ENCODE measurements around the gene PTGES3L. TPM values are rescaled to one million over a fixed set of nuclear protein-coding genes. Genes with fewer than 3 reads are reported as not detected.

PTGES3L gene
- total and polyA plus RNA-seq, 2 of the 13 experiments (the other 11 are each of a cell fraction or from before 2014, with no cell fraction given): 1.2 to 2.9 TPM

- TF ChIP-seq NR0B2 (CRISPR knock-in tag; IDR thresholded peaks at IDR 0.05) (no peak), KLF16 (CRISPR knock-in tag; IDR thresholded peaks at IDR 0.05) (peak in 1 of 2 experiments; percentile 30; a peak in 1 of 4 replicates), ZFP90 (CRISPR knock-in tag; IDR thresholded peaks at IDR 0.05; ENCODE audit: borderline replicate concordance) (no peak), ZNF577 (CRISPR knock-in tag; IDR thresholded peaks at IDR 0.05; ENCODE audit: borderline replicate concordance, low read depth) (no peak), TEAD2 (CRISPR knock-in tag; IDR thresholded peaks at IDR 0.05) (no peak), POLR2AphosphoS2 (IDR thresholded peaks at IDR 0.05; ENCODE audit: low read depth, low read length) (no peak), ZMAT3 (CRISPR knock-in tag; conservative IDR thresholded peaks at IDR 0.05) (no peak), CENPBD1 (CRISPR knock-in tag; IDR thresholded peaks at IDR 0.05; ENCODE audit: borderline replicate concordance, low read depth) (no peak), SALL2 (CRISPR knock-in tag; IDR thresholded peaks at IDR 0.05) (no peak), ZEB1 (IDR thresholded peaks at IDR 0.05; ENCODE audit: insufficient replicate concordance, low read depth) (no peak), SIX4 (CRISPR knock-in tag; IDR thresholded peaks at IDR 0.05) (peak; percentile 23; the same call in 1 of the 2 replicates), MAX (IDR thresholded peaks at IDR 0.05) (peak; percentile 71), RBAK (CRISPR knock-in tag; IDR thresholded peaks at IDR 0.05) (no peak), THAP11 (CRISPR knock-in tag; IDR thresholded peaks at IDR 0.05) (peak; percentile 26; the same call in 1 of the 2 replicates), HCFC1 (IDR thresholded peaks at IDR 0.05; ENCODE audit: low read depth, low read length) (no peak), CHD4 (IDR thresholded peaks at IDR 0.05; ENCODE audit: borderline replicate concordance, low read length) (no peak), ZNF83 (CRISPR knock-in tag; IDR thresholded peaks at IDR 0.05; ENCODE audit: borderline replicate concordance) (no peak), MED8 (CRISPR knock-in tag; IDR thresholded peaks at IDR 0.05; ENCODE audit: insufficient replicate concordance) (no peak), ZSCAN22 (CRISPR knock-in tag; IDR thresholded peaks at IDR 0.05) (no peak), ZNF800 (CRISPR knock-in tag; IDR thresholded peaks at IDR 0.05) (no peak)
- TF ChIP-seq, protein P1, sequence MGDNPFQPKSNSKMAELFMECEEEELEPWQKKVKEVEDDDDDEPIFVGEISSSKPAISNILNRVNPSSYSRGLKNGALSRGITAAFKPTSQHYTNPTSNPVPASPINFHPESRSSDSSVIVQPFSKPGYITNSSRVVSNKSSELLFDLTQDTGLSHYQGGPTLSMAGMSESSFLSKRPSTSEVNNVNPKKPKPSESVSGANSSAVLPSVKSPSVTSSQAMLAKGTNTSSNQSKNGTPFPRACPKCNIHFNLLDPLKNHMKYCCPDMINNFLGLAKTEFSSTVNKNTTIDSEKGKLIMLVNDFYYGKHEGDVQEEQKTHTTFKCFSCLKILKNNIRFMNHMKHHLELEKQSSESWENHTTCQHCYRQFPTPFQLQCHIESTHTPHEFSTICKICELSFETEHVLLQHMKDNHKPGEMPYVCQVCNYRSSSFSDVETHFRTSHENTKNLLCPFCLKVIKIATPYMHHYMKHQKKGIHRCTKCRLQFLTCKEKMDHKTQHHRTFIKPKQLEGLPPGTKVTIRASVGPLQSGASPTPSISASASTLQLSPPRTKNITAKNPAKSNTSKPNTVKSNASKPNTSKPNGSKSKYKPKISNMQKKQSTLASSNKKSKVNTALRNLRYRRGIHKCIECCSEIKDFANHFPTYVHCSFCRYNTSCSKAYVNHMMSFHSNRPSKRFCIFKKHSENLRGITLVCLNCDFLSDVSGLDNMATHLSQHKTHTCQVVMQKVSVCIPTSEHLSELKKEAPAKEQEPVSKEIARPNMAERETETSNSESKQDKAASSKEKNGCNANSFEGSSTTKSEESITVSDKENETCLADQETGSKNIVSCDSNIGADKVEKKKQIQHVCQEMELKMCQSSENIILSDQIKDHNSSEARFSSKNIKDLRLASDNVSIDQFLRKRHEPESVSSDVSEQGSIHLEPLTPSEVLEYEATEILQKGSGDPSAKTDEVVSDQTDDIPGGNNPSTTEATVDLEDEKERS (CRISPR knock-in tag; IDR thresholded peaks at IDR 0.05): no peak
- TF ChIP-seq, protein P2, sequence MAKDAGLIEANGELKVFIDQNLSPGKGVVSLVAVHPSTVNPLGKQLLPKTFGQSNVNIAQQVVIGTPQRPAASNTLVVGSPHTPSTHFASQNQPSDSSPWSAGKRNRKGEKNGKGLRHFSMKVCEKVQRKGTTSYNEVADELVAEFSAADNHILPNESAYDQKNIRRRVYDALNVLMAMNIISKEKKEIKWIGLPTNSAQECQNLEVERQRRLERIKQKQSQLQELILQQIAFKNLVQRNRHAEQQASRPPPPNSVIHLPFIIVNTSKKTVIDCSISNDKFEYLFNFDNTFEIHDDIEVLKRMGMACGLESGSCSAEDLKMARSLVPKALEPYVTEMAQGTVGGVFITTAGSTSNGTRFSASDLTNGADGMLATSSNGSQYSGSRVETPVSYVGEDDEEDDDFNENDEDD (CRISPR knock-in tag; IDR thresholded peaks at IDR 0.05; ENCODE audit: borderline replicate concordance): no peak
- TF ChIP-seq, protein P3, sequence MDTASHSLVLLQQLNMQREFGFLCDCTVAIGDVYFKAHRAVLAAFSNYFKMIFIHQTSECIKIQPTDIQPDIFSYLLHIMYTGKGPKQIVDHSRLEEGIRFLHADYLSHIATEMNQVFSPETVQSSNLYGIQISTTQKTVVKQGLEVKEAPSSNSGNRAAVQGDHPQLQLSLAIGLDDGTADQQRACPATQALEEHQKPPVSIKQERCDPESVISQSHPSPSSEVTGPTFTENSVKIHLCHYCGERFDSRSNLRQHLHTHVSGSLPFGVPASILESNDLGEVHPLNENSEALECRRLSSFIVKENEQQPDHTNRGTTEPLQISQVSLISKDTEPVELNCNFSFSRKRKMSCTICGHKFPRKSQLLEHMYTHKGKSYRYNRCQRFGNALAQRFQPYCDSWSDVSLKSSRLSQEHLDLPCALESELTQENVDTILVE (CRISPR knock-in tag; IDR thresholded peaks at IDR 0.05): no peak
These were observed 59.0 kb downstream of the PTGES3L start (continued) for GRCh38 chr17:42920922-42921321.

Measured in HepG2 (cell line).